SK-N-SH (cell line): ENCODE measurements around the gene BTBD9.

Experiments used
- CTCF ChIP-seq: fragments of 200-600 bp; sonication (generic); IDR thresholded peaks from 2 replicates; pipeline ENCODE4 v1.6.1; 2017; ENCODE audit warnings: antibody characterized with exemption, mild to moderate bottlenecking, moderate library complexity
- GABPA ChIP-seq: IDR thresholded peaks from 2 replicates; pipeline ENCODE4 v1.4.0; 2012; ENCODE audit warnings: low read depth, mild to moderate bottlenecking
- NRF1 ChIP-seq: IDR thresholded peaks from 2 replicates; pipeline ENCODE4 v1.6.1; 2012; ENCODE audit warnings: low read depth, mild to moderate bottlenecking, low read length
- POLR2AphosphoS5 ChIP-seq: IDR thresholded peaks from 2 replicates; pipeline ENCODE4 v1.6.1; 2012; ENCODE audit warnings: low read depth, low read length
- RAD21 ChIP-seq: IDR thresholded peaks from 2 replicates; pipeline ENCODE4 v1.6.1; 2012; ENCODE audit warnings: mild to moderate bottlenecking, low read length
- YY1 ChIP-seq: IDR thresholded peaks from 2 replicates; pipeline ENCODE4 v1.4.0; 2012; ENCODE audit warnings: low read depth, mild to moderate bottlenecking
- TF ChIP-seq, protein P1 (sequence below): IDR thresholded peaks from 2 replicates; pipeline ENCODE4 v1.6.1; 2012; ENCODE audit warnings: mild to moderate bottlenecking, low read depth, low read length, moderate library complexity

GRCh38 chr6:38477680-38478260 lies 162.0 kb downstream of the BTBD9 start:
- TF ChIP-seq CTCF (no peak), YY1 (no peak), RAD21 (no peak), NRF1 (no peak), GABPA (no peak), POLR2AphosphoS5 (no peak)
- TF ChIP-seq, protein P1, sequence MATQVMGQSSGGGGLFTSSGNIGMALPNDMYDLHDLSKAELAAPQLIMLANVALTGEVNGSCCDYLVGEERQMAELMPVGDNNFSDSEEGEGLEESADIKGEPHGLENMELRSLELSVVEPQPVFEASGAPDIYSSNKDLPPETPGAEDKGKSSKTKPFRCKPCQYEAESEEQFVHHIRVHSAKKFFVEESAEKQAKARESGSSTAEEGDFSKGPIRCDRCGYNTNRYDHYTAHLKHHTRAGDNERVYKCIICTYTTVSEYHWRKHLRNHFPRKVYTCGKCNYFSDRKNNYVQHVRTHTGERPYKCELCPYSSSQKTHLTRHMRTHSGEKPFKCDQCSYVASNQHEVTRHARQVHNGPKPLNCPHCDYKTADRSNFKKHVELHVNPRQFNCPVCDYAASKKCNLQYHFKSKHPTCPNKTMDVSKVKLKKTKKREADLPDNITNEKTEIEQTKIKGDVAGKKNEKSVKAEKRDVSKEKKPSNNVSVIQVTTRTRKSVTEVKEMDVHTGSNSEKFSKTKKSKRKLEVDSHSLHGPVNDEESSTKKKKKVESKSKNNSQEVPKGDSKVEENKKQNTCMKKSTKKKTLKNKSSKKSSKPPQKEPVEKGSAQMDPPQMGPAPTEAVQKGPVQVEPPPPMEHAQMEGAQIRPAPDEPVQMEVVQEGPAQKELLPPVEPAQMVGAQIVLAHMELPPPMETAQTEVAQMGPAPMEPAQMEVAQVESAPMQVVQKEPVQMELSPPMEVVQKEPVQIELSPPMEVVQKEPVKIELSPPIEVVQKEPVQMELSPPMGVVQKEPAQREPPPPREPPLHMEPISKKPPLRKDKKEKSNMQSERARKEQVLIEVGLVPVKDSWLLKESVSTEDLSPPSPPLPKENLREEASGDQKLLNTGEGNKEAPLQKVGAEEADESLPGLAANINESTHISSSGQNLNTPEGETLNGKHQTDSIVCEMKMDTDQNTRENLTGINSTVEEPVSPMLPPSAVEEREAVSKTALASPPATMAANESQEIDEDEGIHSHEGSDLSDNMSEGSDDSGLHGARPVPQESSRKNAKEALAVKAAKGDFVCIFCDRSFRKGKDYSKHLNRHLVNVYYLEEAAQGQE: no peak
